ENCODE data around the gene BRD4. TPM values are rescaled to one million over a fixed set of nuclear protein-coding genes. Genes with fewer than 3 reads are reported as not detected.

The BRD4 gene
- total RNA-seq, 1 experiment from 2014 or later, result 144 TPM

GRCh38 chr19:15243236-15243957 is 88.9 kb downstream of the BRD4 start:
- Histone ChIP-seq H4K91ac (ENCODE audit: insufficient read length, low read depth, low read length) (no peak overlapping the region), H2BK15ac (ENCODE audit: low read depth, low read length) (no peak overlapping the region), H2AK5ac (ENCODE audit: insufficient read length, low read length) (no peak overlapping the region), H3K23me2 (ENCODE audit: insufficient read length, low read depth, low read length, poor library complexity, severe bottlenecking) (no peaks in the 10 kb centered on the region), H3K27ac (ENCODE audit: insufficient read length, low read depth, low read length) (no peak overlapping the region), H3T11ph (ENCODE audit: low read length) (no peak overlapping the region), H3K56ac (ENCODE audit: insufficient read length, low read depth, low read length) (no peak overlapping the region), H2BK120ac (ENCODE audit: low read depth, low read length, poor library complexity, severe bottlenecking) (no peak overlapping the region), H2BK12ac (ENCODE audit: insufficient read length, low read depth, low read length) (no peak overlapping the region), H3K4ac (ENCODE audit: low read depth, low read length) (no peak overlapping the region), H3K14ac (ENCODE audit: insufficient read depth, low read length) (no peak overlapping the region), H3K9me3 (ENCODE audit: control insufficient read depth, low read depth, low read length) (no peaks in the 10 kb centered on the region), H2BK20ac (ENCODE audit: low read depth, low read length, poor library complexity, severe bottlenecking) (no peak overlapping the region), H4K20me1 (ENCODE audit: control insufficient read depth, insufficient read depth, insufficient read length) (peaks cover 2% of the 10 kb centered on the region), H3K23ac (ENCODE audit: insufficient read length, low read depth, low read length) (no peak overlapping the region), H2BK5ac (ENCODE audit: insufficient read length, low read length) (no peak overlapping the region), H3K27me3 (ENCODE audit: insufficient read depth, low read length) (no peaks in the 10 kb centered on the region), H2AFZ (ENCODE audit: low read length) (no peak overlapping the region), H4K5ac (ENCODE audit: insufficient read length, low read depth, low read length) (no peak overlapping the region), H3K4me2 (ENCODE audit: insufficient read depth, insufficient read length, low read length) (no peak overlapping the region), H3K79me1 (ENCODE audit: insufficient read depth, low read depth, low read length, poor library complexity, severe bottlenecking) (no peaks in the 10 kb centered on the region), H3K18ac (ENCODE audit: insufficient read length, low read depth, low read length) (no peak overlapping the region), H3K4me1 (ENCODE audit: insufficient read depth, low read length) (no peaks in the 10 kb centered on the region), H4K8ac (replicated peaks; ENCODE audit: insufficient read length, low read depth, low read length) (no peak overlapping the region), H3K79me2 (ENCODE audit: insufficient read depth, low read length) (no peaks in the 10 kb centered on the region), H3K9ac (ENCODE audit: extremely low read depth, insufficient read length, low read length) (no peak overlapping the region)
- Mint-ChIP-seq H3K9me3 (no peaks in the 10 kb centered on the region), H3K27ac (peak overlapping the region in 2 of 3 experiments; percentile 61 to 64; a peak in 4 of 7 replicates), H3K36me3 (ENCODE audit: insufficient read depth in 1 of 3, low read depth in 3 of 3) (peaks cover 34 to 81% (median 70%) of the 10 kb centered on the region in 3 experiments), H3K27me3 (ENCODE audit: low read depth) (no peaks in the 10 kb centered on the region), H3K4me3 (peak overlapping the region in 1 of 2 experiments; percentile 42; a peak in 2 of 5 replicates), H3K4me1 (no peaks in the 10 kb centered on the region)
- no peak for DNase-seq
- WGBS (ENCODE audit: extremely low coverage, insufficient read length, low lambda C conversion rate), result no CpG with 5 or more reads among the region's 17 CpGs
- no peak for TF ChIP-seq CTCF (conservative IDR thresholded peaks at IDR 0.05)
